Measurements from ENCODE around the gene TEX29.

TEX29 gene

GRCh38 chr13:111270765-111271698 is 49.4 kb upstream of the TEX29 start:
- no peak overlapping the region for H3K4me3 ChIP-seq (ENCODE audit: low read depth, low read length)
- H3K36me3 ChIP-seq (ENCODE audit: control insufficient read depth in 2 of 2, insufficient read depth in 1 of 2, low read length in 2 of 2): peaks cover 0 to 59% of the 10 kb centered on the region in 2 experiments; a peak in 1 of 3 replicates
- H3K27ac ChIP-seq (ENCODE audit: extremely low read depth, low read depth, low read length): no peak overlapping the region
- TF ChIP-seq ZNF518A (tag by site-specific recombination; conservative IDR thresholded peaks at IDR 0.05; ENCODE audit: low read depth) (no peak), INSM2 (tag by site-specific recombination; IDR thresholded peaks at IDR 0.05) (no peak), ZNF184 (tag by site-specific recombination; IDR thresholded peaks at IDR 0.05) (no peak), ZNF768 (tag by site-specific recombination; IDR thresholded peaks at IDR 0.05) (no peak), ZNF362 (tag by site-specific recombination; IDR thresholded peaks at IDR 0.05) (no peak), ZNF146 (tag by site-specific recombination; IDR thresholded peaks at IDR 0.05) (no peak)
- POLR2A ChIA-PET: no interaction called here
- CTCF ChIA-PET: no interaction called here
- no peaks in the 10 kb centered on the region for H3K9me3 ChIP-seq (ENCODE audit: control insufficient read depth, insufficient read depth, low read depth, low read length)
- no peaks in the 10 kb centered on the region for H3K4me1 ChIP-seq (ENCODE audit: control insufficient read depth, insufficient read depth, low read length)

- Histone ChIP-seq H3K4me3 (ENCODE audit: low read depth, low read length) (no peak overlapping the region), H3K9me3 (ENCODE audit: control insufficient read depth, insufficient read depth, low read depth, low read length) (no peaks in the 10 kb centered on the region), H3K27ac (ENCODE audit: extremely low read depth, low read depth, low read length) (no peak overlapping the region), H3K36me3 (ENCODE audit: control insufficient read depth in 2 of 2, insufficient read depth in 1 of 2, low read length in 2 of 2) (peaks cover 0 to 64% of the 10 kb centered on the region in 2 experiments; a peak in 2 of 3 replicates), H3K4me1 (ENCODE audit: control insufficient read depth, insufficient read depth, low read length) (no peaks in the 10 kb centered on the region)
- POLR2A ChIA-PET: no interaction called here
- CTCF ChIA-PET: no interaction called here
- TF ChIP-seq ZNF654 (tag by site-specific recombination; IDR thresholded peaks at IDR 0.05; ENCODE audit: low read depth): no peak
- no peak for TF ChIP-seq ZNF518A (tag by site-specific recombination; conservative IDR thresholded peaks at IDR 0.05; ENCODE audit: low read depth)
- no peak for TF ChIP-seq ZNF280C (tag by site-specific recombination; IDR thresholded peaks at IDR 0.05)
- TF ChIP-seq ZSCAN16 (tag by site-specific recombination; IDR thresholded peaks at IDR 0.05): no peak
- TF ChIP-seq ZFP69B (tag by site-specific recombination; IDR thresholded peaks at IDR 0.05): no peak
- no peak for TF ChIP-seq ZNF341 (tag by site-specific recombination; IDR thresholded peaks at IDR 0.05; ENCODE audit: low read depth)
- TF ChIP-seq ZNF311 (tag by site-specific recombination; IDR thresholded peaks at IDR 0.05; ENCODE audit: borderline replicate concordance): no peak
- no peak for TF ChIP-seq PRDM10 (tag by site-specific recombination; IDR thresholded peaks at IDR 0.05)
Observed at GRCh38 chr13:111272117-111272516, 48.3 kb upstream of the TEX29 start.
